Glutamatergic neuron (in vitro differentiated cells): ENCODE results near the gene SYNPR. TPM values are rescaled to one million over a fixed set of nuclear protein-coding genes. Genes with fewer than 3 reads are reported as not detected.

Source experiments
- DNase-seq: peaks from one replicate; pipeline ENCODE4 v3.0.0; 2022
- H3K27ac Mint-ChIP-seq: one replicate; pipeline ENCODE4 v1.8.0; 2020; ENCODE audit warnings: mild to moderate bottlenecking, mixed read lengths, inconsistent platforms; ENCODE audit not compliant: unreplicated experiment
- H3K27me3 Mint-ChIP-seq: one replicate; pipeline ENCODE4 v1.8.0; 2020; ENCODE audit warnings: mild to moderate bottlenecking, moderate library complexity, mixed read lengths, inconsistent platforms; ENCODE audit not compliant: unreplicated experiment
- H3K36me3 Mint-ChIP-seq: one replicate; pipeline ENCODE4 v1.8.0; 2020; ENCODE audit warnings: mild to moderate bottlenecking, mixed read lengths, inconsistent platforms; ENCODE audit not compliant: unreplicated experiment
- H3K4me1 Mint-ChIP-seq: one replicate; pipeline ENCODE4 v1.8.0; 2020; ENCODE audit warnings: mild to moderate bottlenecking, low read depth, mixed read lengths, inconsistent platforms; ENCODE audit not compliant: unreplicated experiment
- H3K4me3 Mint-ChIP-seq: one replicate; pipeline ENCODE4 v1.8.0; 2020; ENCODE audit warnings: mild to moderate bottlenecking, mixed read lengths, inconsistent platforms; ENCODE audit not compliant: unreplicated experiment
- H3K9me3 Mint-ChIP-seq: one replicate; pipeline ENCODE4 v1.8.0; 2020; ENCODE audit warnings: mild to moderate bottlenecking, moderate library complexity, mixed read lengths, inconsistent platforms; ENCODE audit not compliant: unreplicated experiment
- total RNA-seq: library from RNA; stranded (reverse); fragmentation: NEBNext Ultra II Directional; extraction: Animal tissue kit (Norgen Biotek cat#: 25700); gene quantifications from one replicate; pipeline ENCODE4 v1.2.1, GENCODE V29; 2021; ENCODE audit not compliant: unreplicated experiment
- TF ChIP-seq, protein P1 (sequence below): fragments of 200-600 bp; sonication (generic); IDR thresholded peaks from one replicate; pipeline ENCODE4 v1.5.0; 2021; ENCODE audit not compliant: partially characterized antibody, unreplicated experiment

Gene SYNPR
- total RNA-seq, 1 donor from 2014 or later: 6.1 TPM

DNA sequence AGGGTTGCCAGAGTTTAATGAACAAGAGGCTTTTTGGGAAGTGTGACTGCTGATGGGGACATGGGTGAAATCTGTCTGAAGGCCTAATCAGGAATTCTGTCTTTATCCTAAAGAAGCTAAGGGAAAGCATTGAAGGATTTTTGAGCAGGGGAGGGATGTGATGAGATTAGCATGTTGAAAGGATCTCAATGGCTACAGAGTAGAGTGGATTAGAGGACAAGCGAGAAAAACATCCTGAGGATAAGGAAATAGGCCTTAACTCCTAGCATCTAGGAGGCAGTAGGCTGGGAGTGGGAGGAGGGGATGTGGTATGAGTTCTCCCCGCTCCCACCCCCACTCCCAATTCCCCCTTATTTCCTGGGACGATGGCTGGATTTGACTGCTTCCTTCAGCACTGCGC, 339.3 kb downstream of the SYNPR start:
- Mint-ChIP-seq H3K27ac (no peak overlapping the region), H3K9me3 (no peaks in the 10 kb centered on the region), H3K4me3 (no peak overlapping the region), H3K4me1 (peaks cover 2% of the 10 kb centered on the region), H3K36me3 (no peaks in the 10 kb centered on the region), H3K27me3 (peaks cover 2% of the 10 kb centered on the region)
- DNase-seq: no peak
- TF ChIP-seq, protein P1, sequence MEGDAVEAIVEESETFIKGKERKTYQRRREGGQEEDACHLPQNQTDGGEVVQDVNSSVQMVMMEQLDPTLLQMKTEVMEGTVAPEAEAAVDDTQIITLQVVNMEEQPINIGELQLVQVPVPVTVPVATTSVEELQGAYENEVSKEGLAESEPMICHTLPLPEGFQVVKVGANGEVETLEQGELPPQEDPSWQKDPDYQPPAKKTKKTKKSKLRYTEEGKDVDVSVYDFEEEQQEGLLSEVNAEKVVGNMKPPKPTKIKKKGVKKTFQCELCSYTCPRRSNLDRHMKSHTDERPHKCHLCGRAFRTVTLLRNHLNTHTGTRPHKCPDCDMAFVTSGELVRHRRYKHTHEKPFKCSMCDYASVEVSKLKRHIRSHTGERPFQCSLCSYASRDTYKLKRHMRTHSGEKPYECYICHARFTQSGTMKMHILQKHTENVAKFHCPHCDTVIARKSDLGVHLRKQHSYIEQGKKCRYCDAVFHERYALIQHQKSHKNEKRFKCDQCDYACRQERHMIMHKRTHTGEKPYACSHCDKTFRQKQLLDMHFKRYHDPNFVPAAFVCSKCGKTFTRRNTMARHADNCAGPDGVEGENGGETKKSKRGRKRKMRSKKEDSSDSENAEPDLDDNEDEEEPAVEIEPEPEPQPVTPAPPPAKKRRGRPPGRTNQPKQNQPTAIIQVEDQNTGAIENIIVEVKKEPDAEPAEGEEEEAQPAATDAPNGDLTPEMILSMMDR: no peak

GRCh38 chr3:63624941-63625560, 346.9 kb downstream of the SYNPR start:
- Mint-ChIP-seq H3K9me3 (no peaks in the 10 kb centered on the region), H3K27me3 (peaks cover 2% of the 10 kb centered on the region), H3K4me1 (peaks cover 10% of the 10 kb centered on the region), H3K4me3 (no peak overlapping the region), H3K27ac (no peak overlapping the region), H3K36me3 (no peaks in the 10 kb centered on the region)
- TF ChIP-seq, protein P1: no peak
- DNase-seq: no peak

GRCh38 chr3:63631670-63632069, 353.6 kb downstream of the SYNPR start:
- DNase-seq: no peak
- no peaks in the 10 kb centered on the region for H3K27me3 Mint-ChIP-seq
- TF ChIP-seq, protein P1: no peak
- no peaks in the 10 kb centered on the region for H3K4me1 Mint-ChIP-seq
- no peak overlapping the region for H3K4me3 Mint-ChIP-seq
- H3K36me3 Mint-ChIP-seq: peaks cover 4% of the 10 kb centered on the region
- H3K27ac Mint-ChIP-seq: no peak overlapping the region
- no peaks in the 10 kb centered on the region for H3K9me3 Mint-ChIP-seq

DNA sequence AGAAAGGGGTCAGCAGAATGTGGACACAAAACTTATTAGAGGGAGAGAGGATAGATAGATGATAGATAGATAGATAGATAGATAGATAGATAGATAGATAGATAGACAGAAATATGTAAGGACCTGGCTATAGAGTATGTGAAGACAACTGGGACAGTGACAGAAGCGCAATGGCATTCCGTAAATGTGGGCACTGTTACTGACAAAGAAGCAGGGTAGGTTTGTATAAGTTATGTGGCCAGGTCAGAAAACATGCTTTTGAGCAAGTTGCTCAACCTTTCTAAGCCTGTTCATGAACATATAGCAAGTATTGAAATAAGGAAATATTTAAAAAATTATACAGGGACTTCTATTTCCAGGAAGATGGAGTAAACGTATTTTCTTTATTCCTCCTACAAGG, 357.1 kb downstream of the SYNPR start:
- Mint-ChIP-seq H3K27me3 (no peaks in the 10 kb centered on the region), H3K27ac (no peak overlapping the region), H3K36me3 (peaks cover 6% of the 10 kb centered on the region), H3K9me3 (no peaks in the 10 kb centered on the region), H3K4me1 (no peaks in the 10 kb centered on the region), H3K4me3 (no peak overlapping the region)
- TF ChIP-seq, protein P1: no peak
- DNase-seq: no peak

DNA sequence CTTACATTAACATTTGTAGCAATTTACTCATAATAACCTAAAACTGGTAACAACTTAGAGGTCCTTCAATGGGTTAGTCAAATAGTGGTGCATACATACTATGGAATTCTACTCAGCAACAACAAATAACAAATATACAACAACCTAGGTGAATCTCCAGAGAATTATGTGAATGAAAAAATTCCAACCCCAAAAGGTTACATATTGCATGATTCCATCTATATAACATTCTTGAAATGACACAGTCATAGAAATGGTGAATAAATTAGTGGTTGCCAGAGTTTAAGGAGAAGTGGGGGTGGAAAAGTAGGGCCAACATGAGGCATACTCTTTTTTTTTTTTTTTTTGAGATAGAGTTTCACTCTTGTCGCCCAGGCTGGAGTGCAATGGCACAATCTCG, 361.7 kb downstream of the SYNPR start:
- DNase-seq: no peak

More for the DNA sequence above, 361.7 kb downstream of the SYNPR start:
- Mint-ChIP-seq H3K4me1 (no peaks in the 10 kb centered on the region), H3K27ac (no peak overlapping the region), H3K36me3 (peaks cover 6% of the 10 kb centered on the region), H3K27me3 (peaks cover 3% of the 10 kb centered on the region), H3K9me3 (peaks cover 3% of the 10 kb centered on the region), H3K4me3 (no peak overlapping the region)
- TF ChIP-seq, protein P1: no peak
